ENCODE measurements around the gene CADM4.

Gene CADM4

GRCh38 chr19:43578787-43579186 lies 60.9 kb downstream of the CADM4 start:
- no peak for DNase-seq

- DNase-seq: no peak
Measured at GRCh38 chr19:43575955-43576878, 63.4 kb downstream of the CADM4 start.

GRCh38 chr19:43575156-43575950 lies 64.3 kb downstream of the CADM4 start, which contains the start of the genes PINLYP and XRCC1:
Gene PINLYP, plus strand, starts transcription at chr19:43575801. Its CDS starts 1,391 bp downstream, at chr19:43577192.
Gene XRCC1, minus strand, starts transcription at chr19:43575527. Its CDS starts 69 bp downstream, at chr19:43575458.
- DNase-seq: peak; percentile 98 to 99

- no peak for DNase-seq
Measured at GRCh38 chr19:43574424-43575155, 65.1 kb downstream of the CADM4 start.

Data from CD4-positive, alpha-beta T cell treated with Interferon alpha-2 for 1 hour (primary cell).